H54 (cell line): ENCODE results near the gene RNF166.

ENCODE experiments used
- DNase-seq: peaks from one replicate; pipeline ENCODE4 v3.0.0; 2011; ENCODE audit warnings: low spot score, mixed read lengths; ENCODE audit not compliant: insufficient read length
- FAIRE-seq: peaks from 3 replicates; lab custom pipeline; 2011; peaks lifted over from hg19 to GRCh38; lab: Jason Lieb, UNC
- POLR2A ChIP-seq: IDR thresholded peaks from 2 replicates; pipeline ENCODE4 v1.6.1; 2011; ENCODE audit warnings: low read depth, mild to moderate bottlenecking, low read length

RNF166 gene

GRCh38 chr16:88652762-88653063 lies 53.5 kb downstream of the RNF166 start:
- DNase-seq (no peak), FAIRE-seq (no peak)
- TF ChIP-seq POLR2A, result no peak

- TF ChIP-seq POLR2A, result no peak
- no peak for DNase-seq
- no peak for FAIRE-seq
Observed at GRCh38 chr16:88651989-88652761, 54.0 kb downstream of the RNF166 start.

- no peak for TF ChIP-seq POLR2A
- no peak for DNase-seq
- no peak for FAIRE-seq
Observed at GRCh38 chr16:88651276-88651988, 54.8 kb downstream of the RNF166 start.

GRCh38 chr16:88650749-88651275 lies 55.4 kb downstream of the RNF166 start, which contains the start of gene CYBA:
TSS of gene CYBA (minus strand) at chr16:88651053. CDS start at chr16:88651013, 40 bp downstream.
- TF ChIP-seq POLR2A, result no peak
- FAIRE-seq (no peak), DNase-seq (no peak)

GRCh38 chr16:88649924-88650748 lies 56.1 kb downstream of the RNF166 start:
- FAIRE-seq, result no peak
- TF ChIP-seq POLR2A, result no peak
- no peak for DNase-seq

GRCh38 chr16:88649195-88649923 lies 56.8 kb downstream of the RNF166 start:
- DNase-seq (no peak), FAIRE-seq (no peak)
- no peak for TF ChIP-seq POLR2A

- no peak for FAIRE-seq
- TF ChIP-seq POLR2A, result no peak
- no peak for DNase-seq
Observed at GRCh38 chr16:88647178-88648070, 58.8 kb downstream of the RNF166 start.
